ENCODE data around the gene USP17L11.
"Not testable (repeated sequence)": the region's sequence is repeated elsewhere in the genome, so short reads cannot be mapped to it uniquely, and the experiment has no call there.

Gene USP17L11

DNA sequence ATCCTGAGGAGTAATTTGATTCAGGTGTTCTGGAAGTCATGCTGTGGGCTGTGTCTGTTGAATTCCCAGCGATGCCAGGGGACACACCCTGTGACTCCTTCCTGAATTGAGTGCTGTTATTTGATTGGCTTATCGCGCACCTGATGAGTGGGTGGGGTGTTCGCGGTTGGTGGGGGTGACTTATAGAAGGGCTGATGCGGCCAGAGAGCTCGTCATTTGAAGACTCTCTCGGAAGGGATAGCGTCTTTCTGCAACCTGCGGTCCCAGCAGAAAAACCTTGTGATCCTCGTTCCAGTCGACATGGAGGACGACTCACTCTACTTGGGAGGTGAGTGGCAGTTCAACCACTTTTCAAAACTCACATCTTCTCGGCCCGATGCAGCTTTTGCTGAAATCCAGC lies 42.6 kb downstream of the USP17L11 start, which contains the start of gene USP17L20:
TSS of gene USP17L20 (plus strand) at position 301 of the 400 bp plus-strand sequence. CDS start at position 301, 0 bp downstream.
- H3K4me3 Mint-ChIP-seq; DNase-seq; ATAC-seq; H3K27ac Mint-ChIP-seq; H3K36me3 Mint-ChIP-seq (ENCODE audit: low read depth); H3K9me3 Mint-ChIP-seq; H3K4me1 Mint-ChIP-seq; H3K27me3 Mint-ChIP-seq: not testable (repeated sequence)

DNA sequence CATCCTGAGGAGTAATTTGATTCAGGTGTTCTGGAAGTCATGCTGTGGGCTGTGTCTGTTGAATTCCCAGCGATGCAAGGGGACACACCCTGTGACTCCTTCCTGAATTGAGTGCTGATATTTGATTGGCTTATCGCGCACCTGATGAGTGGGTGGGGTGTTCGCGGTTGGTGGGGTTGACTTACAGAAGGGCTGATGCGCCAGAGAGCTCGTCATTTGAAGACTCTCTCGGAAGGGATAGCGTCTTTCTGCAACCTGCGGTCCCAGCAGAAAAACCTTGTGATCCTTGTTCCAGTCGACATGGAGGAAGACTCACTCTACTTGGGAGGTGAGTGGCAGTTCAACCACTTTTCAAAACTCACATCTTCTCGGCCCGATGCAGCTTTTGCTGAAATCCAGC lies 47.4 kb downstream of the USP17L11 start, which contains the start of gene USP17L21:
TSS of gene USP17L21 (plus strand) at position 301 of the 400 bp plus-strand sequence. CDS start at position 301, 0 bp downstream.
- not testable (repeated sequence) for ATAC-seq; H3K27ac Mint-ChIP-seq; H3K36me3 Mint-ChIP-seq (ENCODE audit: low read depth); H3K9me3 Mint-ChIP-seq; H3K4me1 Mint-ChIP-seq; H3K27me3 Mint-ChIP-seq; H3K4me3 Mint-ChIP-seq; DNase-seq
